Chondrocyte (in vitro differentiated cells): Measurements from ENCODE around the gene PDIA3. TPM values are rescaled to one million over a fixed set of nuclear protein-coding genes. Genes with fewer than 3 reads are reported as not detected.

Source experiments
- DNase-seq: peaks from one replicate; pipeline ENCODE4 v3.0.0; 2021; ENCODE audit warnings: mixed read lengths, low spot score
- H3K27ac Mint-ChIP-seq: one replicate; pipeline ENCODE4 v1.8.0; 2021; ENCODE audit warnings: mild to moderate bottlenecking, moderate library complexity, mixed read lengths; ENCODE audit not compliant: unreplicated experiment
- H3K27me3 Mint-ChIP-seq: 2 replicates; pipeline ENCODE4 v1.8.0; 2021; ENCODE audit warnings: low read depth, mixed read lengths
- H3K36me3 Mint-ChIP-seq: 2 replicates; pipeline ENCODE4 v1.8.0; 2021; ENCODE audit warnings: low read depth, mixed read lengths
- H3K4me1 Mint-ChIP-seq: 2 replicates; pipeline ENCODE4 v1.8.0; 2021; ENCODE audit warnings: low read depth, mild to moderate bottlenecking, mixed read lengths
- H3K4me3 Mint-ChIP-seq: one replicate; pipeline ENCODE4 v1.8.0; 2021; ENCODE audit warnings: mild to moderate bottlenecking, moderate library complexity, mixed read lengths; ENCODE audit not compliant: unreplicated experiment
- H3K9me3 Mint-ChIP-seq: 2 replicates; pipeline ENCODE4 v1.8.0; 2021; ENCODE audit warnings: low read depth, mixed read lengths
- CTCF ChIP-seq: fragments of 200-600 bp; sonication (generic); IDR thresholded peaks from 2 replicates; pipeline ENCODE4 v1.5.0; 2021; ENCODE audit warnings: antibody characterized with exemption, mild to moderate bottlenecking, moderate library complexity
- total RNA-seq: library from RNA; stranded (reverse); gene quantifications from 3 replicates; pipeline ENCODE4 v1.2.1, GENCODE V29; 2021

Gene PDIA3
- total RNA-seq, 1 donor from 2014 or later, result 532 TPM

GRCh38 chr15:43795197-43795596, 49.0 kb downstream of the PDIA3 start:
- H3K9me3 Mint-ChIP-seq, result no peaks in the 10 kb centered on the region
- H3K27ac Mint-ChIP-seq, result peak overlapping the region; percentile 97
- no peaks in the 10 kb centered on the region for H3K27me3 Mint-ChIP-seq
- H3K4me3 Mint-ChIP-seq, result peak overlapping the region; percentile 43
- H3K4me1 Mint-ChIP-seq, result peaks cover 66% of the 10 kb centered on the region
- peaks cover 23% of the 10 kb centered on the region for H3K36me3 Mint-ChIP-seq
- TF ChIP-seq CTCF, result no peak
- no peak for DNase-seq

- H3K27ac Mint-ChIP-seq, result peak overlapping the region; percentile 97
- H3K9me3 Mint-ChIP-seq, result no peaks in the 10 kb centered on the region
- peaks cover 72% of the 10 kb centered on the region for H3K4me1 Mint-ChIP-seq
- no peak for DNase-seq
- H3K36me3 Mint-ChIP-seq, result peaks cover 25% of the 10 kb centered on the region
- no peak for TF ChIP-seq CTCF
- H3K4me3 Mint-ChIP-seq, result peak overlapping the region; percentile 43
- H3K27me3 Mint-ChIP-seq, result no peaks in the 10 kb centered on the region
Measured at GRCh38 chr15:43795997-43796396, 49.8 kb downstream of the PDIA3 start.

- Mint-ChIP-seq H3K4me1 (peaks cover 75% of the 10 kb centered on the region), H3K27me3 (no peaks in the 10 kb centered on the region), H3K36me3 (peaks cover 26% of the 10 kb centered on the region), H3K27ac (peak overlapping the region; percentile 97), H3K9me3 (no peaks in the 10 kb centered on the region), H3K4me3 (no peak overlapping the region)
- DNase-seq, result no peak
- no peak for TF ChIP-seq CTCF
Measured at GRCh38 chr15:43796566-43796965, 50.3 kb downstream of the PDIA3 start.

- peaks cover 17% of the 10 kb centered on the region for H3K36me3 Mint-ChIP-seq
- DNase-seq, result no peak
- TF ChIP-seq CTCF, result no peak
- no peak overlapping the region for H3K4me3 Mint-ChIP-seq
- no peaks in the 10 kb centered on the region for H3K27me3 Mint-ChIP-seq
- H3K9me3 Mint-ChIP-seq, result no peaks in the 10 kb centered on the region
- peaks cover 63% of the 10 kb centered on the region for H3K4me1 Mint-ChIP-seq
- peak overlapping the region; percentile 99 for H3K27ac Mint-ChIP-seq
Measured at GRCh38 chr15:43799209-43799944, 53.1 kb downstream of the PDIA3 start.

- Mint-ChIP-seq H3K4me1 (peaks cover 58% of the 10 kb centered on the region), H3K4me3 (peak within 1 kb of the TSS; percentile 99), H3K36me3 (peaks cover 14% of the 10 kb centered on the region), H3K27me3 (no peaks in the 10 kb centered on the region), H3K9me3 (no peaks in the 10 kb centered on the region), H3K27ac (peak within 1 kb of the TSS; percentile 99)
- no peak for TF ChIP-seq CTCF
- no peak for DNase-seq
Measured at GRCh38 chr15:43799945-43800285, 53.7 kb downstream of the PDIA3 start, which contains the start of gene SERINC4. SERINC4 (minus strand) TSS chr15:43800220; CDS start chr15:43799986, 234 bp downstream.
